ENCODE results near the gene ADTRP.

ADTRP gene

GRCh38 chr6:11685481-11686093 lies 93.0 kb downstream of the ADTRP start:
- H3K79me2 ChIP-seq = no peaks in the 10 kb centered on the region
- H3K36me3 ChIP-seq (ENCODE audit: control insufficient read depth, insufficient read depth, low read length) = no peaks in the 10 kb centered on the region
- H3K9me3 ChIP-seq (ENCODE audit: control insufficient read depth, low read length) = no peaks in the 10 kb centered on the region
- no peak overlapping the region for H3K4me2 ChIP-seq (ENCODE audit: low read length)
- H3K9ac ChIP-seq = no peak overlapping the region
- no peak overlapping the region for H3K27ac ChIP-seq
- no peaks in the 10 kb centered on the region for H3K4me1 ChIP-seq
- H3K4me3 ChIP-seq (ENCODE audit: low read depth, low read length) = no peak overlapping the region
- no peaks in the 10 kb centered on the region for H3K27me3 ChIP-seq (ENCODE audit: control insufficient read depth, insufficient read depth, low read length)
- H2AFZ ChIP-seq = no peak overlapping the region
- TF ChIP-seq CTCF (IDR thresholded peaks at IDR 0.05) = no peak

GRCh38 chr6:11684901-11685480 lies 93.6 kb downstream of the ADTRP start:
- Histone ChIP-seq H3K27me3 (ENCODE audit: control insufficient read depth, insufficient read depth, low read length) (no peaks in the 10 kb centered on the region), H3K9ac (no peak overlapping the region)
- no peak for TF ChIP-seq CTCF (IDR thresholded peaks at IDR 0.05)

GRCh38 chr6:11683871-11684270 lies 94.7 kb downstream of the ADTRP start:
- H3K9ac ChIP-seq = no peak overlapping the region
- H3K79me2 ChIP-seq = no peaks in the 10 kb centered on the region
- H3K27me3 ChIP-seq (ENCODE audit: control insufficient read depth, insufficient read depth, low read length) = no peaks in the 10 kb centered on the region
- TF ChIP-seq CTCF (IDR thresholded peaks at IDR 0.05) = no peak
- no peak overlapping the region for H2AFZ ChIP-seq
- no peaks in the 10 kb centered on the region for H3K9me3 ChIP-seq (ENCODE audit: control insufficient read depth, low read length)
- no peak overlapping the region for H3K27ac ChIP-seq
- no peak overlapping the region for H3K4me2 ChIP-seq (ENCODE audit: low read length)
- no peaks in the 10 kb centered on the region for H3K4me1 ChIP-seq
- H3K4me3 ChIP-seq (ENCODE audit: low read depth, low read length) = no peak overlapping the region
- no peaks in the 10 kb centered on the region for H3K36me3 ChIP-seq (ENCODE audit: control insufficient read depth, insufficient read depth, low read length)

More at GRCh38 chr6:11684901-11685480, 93.6 kb downstream of the ADTRP start:
- no peaks in the 10 kb centered on the region for H3K4me1 ChIP-seq
- no peak overlapping the region for H3K4me2 ChIP-seq (ENCODE audit: low read length)
- no peaks in the 10 kb centered on the region for H3K79me2 ChIP-seq
- no peaks in the 10 kb centered on the region for H3K36me3 ChIP-seq (ENCODE audit: control insufficient read depth, insufficient read depth, low read length)
- H2AFZ ChIP-seq = no peak overlapping the region
- H3K4me3 ChIP-seq (ENCODE audit: low read depth, low read length) = no peak overlapping the region
- no peak overlapping the region for H3K27ac ChIP-seq
- H3K9me3 ChIP-seq (ENCODE audit: control insufficient read depth, low read length) = no peaks in the 10 kb centered on the region

- Histone ChIP-seq H3K27ac (no peak overlapping the region), H3K4me1 (no peaks in the 10 kb centered on the region), H3K9me3 (ENCODE audit: control insufficient read depth, low read length) (no peaks in the 10 kb centered on the region), H3K36me3 (ENCODE audit: control insufficient read depth, insufficient read depth, low read length) (no peaks in the 10 kb centered on the region), H3K79me2 (no peaks in the 10 kb centered on the region), H3K4me3 (ENCODE audit: low read depth, low read length) (no peak overlapping the region), H3K9ac (no peak overlapping the region), H3K4me2 (ENCODE audit: low read length) (no peak overlapping the region), H3K27me3 (ENCODE audit: control insufficient read depth, insufficient read depth, low read length) (no peaks in the 10 kb centered on the region), H2AFZ (no peak overlapping the region)
- no peak for TF ChIP-seq CTCF (IDR thresholded peaks at IDR 0.05)
Measured at GRCh38 chr6:11682561-11682975, 96.0 kb downstream of the ADTRP start.

GRCh38 chr6:11681770-11682169 lies 96.8 kb downstream of the ADTRP start:
- Histone ChIP-seq H3K4me2 (ENCODE audit: low read length) (no peak overlapping the region), H3K4me3 (ENCODE audit: low read depth, low read length) (no peak overlapping the region)

More at GRCh38 chr6:11681770-11682169, 96.8 kb downstream of the ADTRP start:
- H3K9ac ChIP-seq = no peak overlapping the region
- H2AFZ ChIP-seq = no peak overlapping the region
- no peak overlapping the region for H3K27ac ChIP-seq
- H3K36me3 ChIP-seq (ENCODE audit: control insufficient read depth, insufficient read depth, low read length) = no peaks in the 10 kb centered on the region
- no peaks in the 10 kb centered on the region for H3K79me2 ChIP-seq
- no peaks in the 10 kb centered on the region for H3K9me3 ChIP-seq (ENCODE audit: control insufficient read depth, low read length)
- TF ChIP-seq CTCF (IDR thresholded peaks at IDR 0.05) = no peak
- H3K27me3 ChIP-seq (ENCODE audit: control insufficient read depth, insufficient read depth, low read length) = no peaks in the 10 kb centered on the region
- no peaks in the 10 kb centered on the region for H3K4me1 ChIP-seq
